HG03457 (cell line): ENCODE results near the gene SLC6A17.

Source experiments
- ATAC-seq: cut with Tn5 transposase; IDR thresholded peaks from one replicate; pipeline ENCODE4 v1.9.1; 2021; ENCODE audit warnings: moderate number of reproducible peaks; ENCODE audit not compliant: unreplicated experiment

SLC6A17 gene

GRCh38 chr1:110150330-110151174 lies at the start of gene SLC6A17:
TSS of gene SLC6A17 (plus strand) at chr1:110150494. CDS start at chr1:110166930, 16,436 bp downstream.
- ATAC-seq = no peak

- ATAC-seq = no peak
Observed at GRCh38 chr1:110102081-110102480, 48.2 kb upstream of the SLC6A17 start.

- no peak for ATAC-seq
Observed at GRCh38 chr1:110106013-110106941, 44.0 kb upstream of the SLC6A17 start.

GRCh38 chr1:110107867-110108469 lies 42.3 kb upstream of the SLC6A17 start:
- no peak for ATAC-seq

GRCh38 chr1:110111081-110111480 lies 39.2 kb upstream of the SLC6A17 start:
- ATAC-seq = no peak

GRCh38 chr1:110112143-110112542 lies 38.2 kb upstream of the SLC6A17 start, which contains the start of gene UBL4B:
TSS of gene UBL4B (plus strand) at chr1:110112443. CDS start at chr1:110112535, 92 bp downstream.
- ATAC-seq = no peak

- no peak for ATAC-seq
Observed at GRCh38 chr1:110112656-110113055, 37.6 kb upstream of the SLC6A17 start.

- no peak for ATAC-seq
Observed at GRCh38 chr1:110113551-110113950, 36.7 kb upstream of the SLC6A17 start.

- ATAC-seq = no peak
Observed at GRCh38 chr1:110114173-110114572, 36.1 kb upstream of the SLC6A17 start.

- no peak for ATAC-seq
Observed at GRCh38 chr1:110114784-110115183, 35.5 kb upstream of the SLC6A17 start.

- ATAC-seq = no peak
Observed at GRCh38 chr1:110118636-110119396, 31.5 kb upstream of the SLC6A17 start.

GRCh38 chr1:110119843-110120242 lies 30.5 kb upstream of the SLC6A17 start:
- ATAC-seq = no peak

- ATAC-seq = no peak
Observed at GRCh38 chr1:110120960-110121561, 29.2 kb upstream of the SLC6A17 start.

GRCh38 chr1:110123224-110123623 lies 27.1 kb upstream of the SLC6A17 start:
- ATAC-seq = no peak

GRCh38 chr1:110125810-110126209 lies 24.5 kb upstream of the SLC6A17 start:
- no peak for ATAC-seq

GRCh38 chr1:110130113-110130591 lies 20.1 kb upstream of the SLC6A17 start:
- no peak for ATAC-seq

- ATAC-seq = no peak
Observed at GRCh38 chr1:110130989-110131388, 19.3 kb upstream of the SLC6A17 start.

GRCh38 chr1:110132682-110133081 lies 17.6 kb upstream of the SLC6A17 start:
- no peak for ATAC-seq

GRCh38 chr1:110133436-110133835 lies 16.9 kb upstream of the SLC6A17 start:
- ATAC-seq = no peak

- no peak for ATAC-seq
Observed at GRCh38 chr1:110134050-110134595, 16.2 kb upstream of the SLC6A17 start.
